Colonic mucosa (tissue), 4 donors: ENCODE data around the gene KRT1. TPM values are rescaled to one million over a fixed set of nuclear protein-coding genes. Genes with fewer than 3 reads are reported as not detected.

ENCODE experiments used
- DNase-seq: peaks from one replicate; pipeline ENCODE4 v3.0.0-alpha.2; 2020
- H3K27ac ChIP-seq: fragments of 200-600 bp; one replicate; pipeline ENCODE4 v1.8.0; 2021
- H3K27me3 ChIP-seq: fragments of 200-600 bp; one replicate; pipeline ENCODE4 v1.8.0; 2021
- H3K36me3 ChIP-seq: fragments of 200-600 bp; one replicate; pipeline ENCODE4 v1.8.0; 2021
- H3K4me1 ChIP-seq: fragments of 200-600 bp; one replicate; pipeline ENCODE4 v1.8.0; 2021; ENCODE audit warnings: mild to moderate bottlenecking
- H3K4me3 ChIP-seq: fragments of 200-600 bp; one replicate; pipeline ENCODE4 v1.8.0; 2021
- H3K9ac ChIP-seq, 2 donors: one replicate each; pipeline ENCODE4 v1.7.0; 2013; ENCODE audit warnings: control low read depth in 2 of 2, low read depth in 2 of 2, low read length in 2 of 2
- H3K9me3 ChIP-seq: fragments of 200-600 bp; one replicate; pipeline ENCODE4 v1.8.0; 2021
- intact Hi-C: fragments of 100-400 bp; cut with DNase I; formaldehyde crosslinking; loops from one replicate; pipeline ENCODE4 v1.14.1; 2022
- total RNA-seq, 2 donors: library from RNA; stranded (reverse); fragmentation: NEBNext Ultra II Directional in 1 of 2; extraction: Animal tissue kit (Norgen Biotek cat#: 25700) in 1 of 2; gene quantifications; one replicate each; pipeline ENCODE4 v1.2.1, GENCODE V29; 2021
- TF ChIP-seq, protein P1 (sequence below): fragments of 200-600 bp; IDR thresholded peaks from one replicate; pipeline ENCODE4 v1.8.0; 2022; ENCODE audit warnings: antibody characterized with exemption, mild to moderate bottlenecking
- donor health status: healthy.
- donor health status: DM: no; HTN: no; CAD: no.
- donor health status: DM: no; HTN: no; CAD: no.

KRT1 gene
- total RNA-seq: 1 to 10 TPM in 1 of 2 donors, not detected in 1; 1.2 TPM

DNA sequence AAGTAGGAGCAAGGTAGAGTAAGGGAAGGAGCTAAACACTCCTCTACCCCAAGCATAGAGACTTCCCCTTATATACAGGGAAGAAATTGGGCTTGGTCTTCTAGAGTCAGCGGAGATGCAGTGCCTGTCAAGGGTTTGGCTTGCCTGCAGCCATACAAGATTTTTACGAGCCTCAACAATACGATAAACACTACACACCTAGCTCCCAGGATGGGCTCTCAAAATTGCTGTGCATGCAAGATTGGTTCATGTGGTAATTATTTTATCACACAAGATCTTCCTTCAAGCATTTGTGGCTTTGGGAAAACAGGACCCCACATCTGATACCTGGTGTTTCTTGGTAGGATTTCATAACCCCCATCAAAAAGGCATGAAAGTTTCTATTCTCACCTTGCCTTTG, at the start of gene KRT1:
KRT1 (minus strand) TSS at position 45 of the 400 bp plus-strand sequence. CDS start 59 bp downstream, outside the sequence.
- TF ChIP-seq, protein P1, sequence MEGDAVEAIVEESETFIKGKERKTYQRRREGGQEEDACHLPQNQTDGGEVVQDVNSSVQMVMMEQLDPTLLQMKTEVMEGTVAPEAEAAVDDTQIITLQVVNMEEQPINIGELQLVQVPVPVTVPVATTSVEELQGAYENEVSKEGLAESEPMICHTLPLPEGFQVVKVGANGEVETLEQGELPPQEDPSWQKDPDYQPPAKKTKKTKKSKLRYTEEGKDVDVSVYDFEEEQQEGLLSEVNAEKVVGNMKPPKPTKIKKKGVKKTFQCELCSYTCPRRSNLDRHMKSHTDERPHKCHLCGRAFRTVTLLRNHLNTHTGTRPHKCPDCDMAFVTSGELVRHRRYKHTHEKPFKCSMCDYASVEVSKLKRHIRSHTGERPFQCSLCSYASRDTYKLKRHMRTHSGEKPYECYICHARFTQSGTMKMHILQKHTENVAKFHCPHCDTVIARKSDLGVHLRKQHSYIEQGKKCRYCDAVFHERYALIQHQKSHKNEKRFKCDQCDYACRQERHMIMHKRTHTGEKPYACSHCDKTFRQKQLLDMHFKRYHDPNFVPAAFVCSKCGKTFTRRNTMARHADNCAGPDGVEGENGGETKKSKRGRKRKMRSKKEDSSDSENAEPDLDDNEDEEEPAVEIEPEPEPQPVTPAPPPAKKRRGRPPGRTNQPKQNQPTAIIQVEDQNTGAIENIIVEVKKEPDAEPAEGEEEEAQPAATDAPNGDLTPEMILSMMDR: no peak
- intact Hi-C loops: no loop called here
- H3K36me3 ChIP-seq: no peaks in the 10 kb centered on the region
- H3K9me3 ChIP-seq: no peaks in the 10 kb centered on the region
- H3K27ac ChIP-seq: no peak within 1 kb of the TSS
- H3K4me1 ChIP-seq: no peaks in the 10 kb centered on the region
- no peak within 1 kb of the TSS for H3K9ac ChIP-seq
- H3K27me3 ChIP-seq: no peaks in the 10 kb centered on the region
- DNase-seq: no peak
- H3K4me3 ChIP-seq: no peak within 1 kb of the TSS

DNA sequence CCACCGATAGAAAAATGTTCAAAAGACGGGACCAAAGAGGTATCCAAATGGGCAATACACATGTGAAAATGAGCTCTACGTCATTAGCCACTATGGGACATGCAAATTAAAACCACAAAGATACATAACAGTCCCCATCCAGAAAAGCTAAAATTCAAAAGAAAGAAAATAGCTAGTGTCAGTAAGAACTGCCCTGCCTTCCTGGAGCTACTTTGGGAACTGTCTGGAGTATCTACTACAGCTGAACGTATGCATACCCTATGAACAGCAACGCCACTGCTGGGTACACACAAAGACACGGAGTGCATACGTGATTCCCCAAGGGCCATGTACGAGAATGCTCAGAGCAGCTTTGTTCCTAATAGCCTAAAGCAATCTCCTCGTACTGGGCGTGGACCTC, 48.9 kb upstream of the KRT1 start:
- H3K9ac ChIP-seq: no peak overlapping the region
- H3K27ac ChIP-seq: no peak overlapping the region
- no peaks in the 10 kb centered on the region for H3K9me3 ChIP-seq
- TF ChIP-seq, protein P1: no peak
- H3K4me1 ChIP-seq: no peaks in the 10 kb centered on the region
- no peaks in the 10 kb centered on the region for H3K36me3 ChIP-seq
- no peaks in the 10 kb centered on the region for H3K27me3 ChIP-seq
- no peak for DNase-seq
- intact Hi-C loops: no loop called here
- H3K4me3 ChIP-seq: no peak overlapping the region

DNA sequence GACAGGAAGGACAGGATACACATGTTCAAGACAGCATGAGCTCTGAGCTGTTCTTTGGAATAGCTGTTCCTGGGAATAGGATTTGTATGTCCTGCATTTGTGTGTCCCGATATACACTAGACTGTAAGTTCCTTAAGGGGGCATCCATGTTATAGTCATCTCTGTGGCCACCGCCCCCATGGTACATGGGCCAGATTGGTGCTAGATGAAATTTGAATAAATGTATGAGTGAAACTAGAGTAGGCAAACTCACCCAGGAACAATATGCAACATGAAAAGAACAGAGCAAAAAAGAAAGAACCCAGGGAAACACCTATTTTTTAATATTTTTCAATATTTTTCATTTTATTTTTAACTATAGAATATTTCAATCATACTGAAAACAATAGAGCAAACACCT, 48.2 kb upstream of the KRT1 start:
- intact Hi-C loops: no loop called here
- DNase-seq: no peak
- no peak overlapping the region for H3K27ac ChIP-seq
- H3K9ac ChIP-seq: no peak overlapping the region
- no peaks in the 10 kb centered on the region for H3K4me1 ChIP-seq
- no peaks in the 10 kb centered on the region for H3K27me3 ChIP-seq
- TF ChIP-seq, protein P1: no peak
- H3K4me3 ChIP-seq: no peak overlapping the region
- no peaks in the 10 kb centered on the region for H3K9me3 ChIP-seq
- no peaks in the 10 kb centered on the region for H3K36me3 ChIP-seq

DNA sequence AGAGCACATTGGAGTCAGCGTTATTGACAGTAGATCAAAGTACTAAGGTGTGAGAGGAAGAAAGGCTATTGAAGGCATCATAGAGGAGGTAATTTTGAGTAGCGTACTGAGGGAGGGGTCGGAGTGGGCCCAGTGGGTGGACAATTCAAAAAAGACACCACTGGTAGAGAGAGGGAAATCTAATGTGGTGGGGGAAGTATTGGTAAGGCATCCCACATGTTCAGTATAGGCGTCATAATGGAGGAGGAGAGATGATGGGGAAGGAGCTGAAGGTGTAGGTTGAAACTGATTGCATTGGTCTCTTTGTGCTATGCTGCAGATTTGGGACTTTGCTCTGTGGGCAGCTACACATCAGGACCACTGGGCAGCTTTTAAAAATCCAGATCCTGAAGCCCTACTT, 46.8 kb upstream of the KRT1 start:
- TF ChIP-seq, protein P1: no peak
- no peaks in the 10 kb centered on the region for H3K36me3 ChIP-seq
- no peaks in the 10 kb centered on the region for H3K9me3 ChIP-seq
- intact Hi-C loops: no loop called here
- no peak overlapping the region for H3K9ac ChIP-seq
- H3K27me3 ChIP-seq: no peaks in the 10 kb centered on the region
- DNase-seq: no peak
- H3K4me3 ChIP-seq: no peak overlapping the region
- no peak overlapping the region for H3K27ac ChIP-seq
- no peaks in the 10 kb centered on the region for H3K4me1 ChIP-seq

DNA sequence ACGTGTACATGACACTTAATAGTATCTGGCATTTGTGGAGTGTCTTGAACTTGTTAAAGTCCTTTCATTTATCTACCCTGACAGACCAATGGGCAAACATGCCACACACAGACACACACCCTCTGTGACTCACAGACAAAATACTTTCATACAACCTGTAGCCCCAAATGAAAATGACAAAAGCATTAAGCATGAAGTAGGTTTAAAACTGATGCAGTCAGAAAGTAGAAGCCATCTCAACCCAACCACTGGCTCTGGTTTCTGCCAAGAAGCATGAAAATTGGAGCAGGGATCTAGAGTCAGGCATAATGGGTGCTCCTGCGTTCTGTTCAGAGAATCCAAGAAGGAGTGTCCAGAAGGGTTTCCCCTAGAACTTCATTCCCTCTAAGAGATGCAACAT, 46.2 kb upstream of the KRT1 start:
- no peaks in the 10 kb centered on the region for H3K4me1 ChIP-seq
- no peak for DNase-seq
- intact Hi-C loops: no loop called here
- no peaks in the 10 kb centered on the region for H3K36me3 ChIP-seq
- TF ChIP-seq, protein P1: no peak
- H3K9me3 ChIP-seq: no peaks in the 10 kb centered on the region
- H3K4me3 ChIP-seq: no peak overlapping the region
- no peak overlapping the region for H3K9ac ChIP-seq
- H3K27ac ChIP-seq: no peak overlapping the region
- no peaks in the 10 kb centered on the region for H3K27me3 ChIP-seq

DNA sequence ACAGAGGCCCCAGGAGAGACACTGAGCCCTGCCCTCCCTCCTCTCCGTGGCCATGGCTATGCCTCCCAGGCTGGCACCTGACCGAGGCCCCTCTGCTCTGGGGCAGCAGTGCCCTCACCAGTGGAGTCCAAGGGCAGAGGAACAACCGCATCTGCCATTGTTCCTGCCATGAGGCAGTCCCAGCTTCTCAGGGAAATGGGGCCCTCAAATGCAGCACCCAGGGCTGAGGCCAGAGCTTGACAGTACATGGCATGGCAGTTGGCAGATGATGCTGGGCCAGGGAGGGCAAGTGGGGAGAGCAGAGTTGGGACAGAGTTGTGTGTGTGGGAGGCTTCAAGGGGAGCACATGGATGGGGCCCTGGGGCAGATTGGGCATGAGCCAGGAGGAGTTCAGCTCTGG, 44.2 kb upstream of the KRT1 start:
- DNase-seq: no peak
- H3K36me3 ChIP-seq: no peaks in the 10 kb centered on the region
- no peaks in the 10 kb centered on the region for H3K9me3 ChIP-seq
- intact Hi-C loops: no loop called here
- H3K4me1 ChIP-seq: no peaks in the 10 kb centered on the region
- H3K9ac ChIP-seq: no peak overlapping the region
- TF ChIP-seq, protein P1: no peak
- H3K4me3 ChIP-seq: no peak overlapping the region
- H3K27ac ChIP-seq: no peak overlapping the region
- H3K27me3 ChIP-seq: no peaks in the 10 kb centered on the region
